GM19463 (cell line): Measurements from ENCODE around the gene FBH1.
"Not testable (repeated sequence)": the region's sequence is repeated elsewhere in the genome, so short reads cannot be mapped to it uniquely, and the experiment has no call there.

ENCODE experiments used
- ATAC-seq: cut with Tn5 transposase; IDR thresholded peaks from one replicate; pipeline ENCODE4 v1.9.1; 2021; ENCODE audit warnings: mild to moderate bottlenecking, moderate library complexity; ENCODE audit not compliant: unreplicated experiment

The FBH1 gene

GRCh38 chr10:5937016-5937415, 47.0 kb downstream of the FBH1 start:
- no peak for ATAC-seq

GRCh38 chr10:5938291-5938690, 48.2 kb downstream of the FBH1 start:
- no peak for ATAC-seq

- no peak for ATAC-seq
Observed at GRCh38 chr10:5940807-5941218, 50.8 kb downstream of the FBH1 start.

DNA sequence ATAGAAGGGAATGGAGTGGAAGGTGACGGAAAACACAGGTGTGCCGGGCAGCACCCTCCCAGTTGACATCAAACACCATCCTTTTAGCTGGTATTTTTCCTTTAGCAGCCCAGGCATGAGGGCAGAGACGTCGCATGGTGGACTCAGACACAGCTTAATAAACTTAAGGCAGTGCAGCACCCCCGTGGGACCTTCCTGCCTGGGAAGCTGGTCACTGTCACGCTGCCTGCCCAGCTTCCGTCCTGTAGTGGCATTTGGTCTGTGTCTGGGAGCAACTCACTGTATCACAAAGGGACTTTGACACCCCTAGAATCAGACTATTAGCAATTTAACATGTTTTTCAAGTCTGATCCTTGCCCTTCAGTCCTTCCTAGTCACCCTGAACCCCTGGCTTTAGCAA, 51.5 kb downstream of the FBH1 start:
- ATAC-seq, result no peak

- ATAC-seq, result no peak
Observed at GRCh38 chr10:5942001-5942400, 52.0 kb downstream of the FBH1 start.

- ATAC-seq, result no peak
Observed at GRCh38 chr10:5942474-5942873, 52.4 kb downstream of the FBH1 start.

- ATAC-seq, result no peak
Observed at GRCh38 chr10:5943536-5943935, 53.5 kb downstream of the FBH1 start.

- no peak for ATAC-seq
Observed at GRCh38 chr10:5944389-5945189, 54.5 kb downstream of the FBH1 start.

- no peak for ATAC-seq
Observed at GRCh38 chr10:5945190-5945509, 55.1 kb downstream of the FBH1 start.

DNA sequence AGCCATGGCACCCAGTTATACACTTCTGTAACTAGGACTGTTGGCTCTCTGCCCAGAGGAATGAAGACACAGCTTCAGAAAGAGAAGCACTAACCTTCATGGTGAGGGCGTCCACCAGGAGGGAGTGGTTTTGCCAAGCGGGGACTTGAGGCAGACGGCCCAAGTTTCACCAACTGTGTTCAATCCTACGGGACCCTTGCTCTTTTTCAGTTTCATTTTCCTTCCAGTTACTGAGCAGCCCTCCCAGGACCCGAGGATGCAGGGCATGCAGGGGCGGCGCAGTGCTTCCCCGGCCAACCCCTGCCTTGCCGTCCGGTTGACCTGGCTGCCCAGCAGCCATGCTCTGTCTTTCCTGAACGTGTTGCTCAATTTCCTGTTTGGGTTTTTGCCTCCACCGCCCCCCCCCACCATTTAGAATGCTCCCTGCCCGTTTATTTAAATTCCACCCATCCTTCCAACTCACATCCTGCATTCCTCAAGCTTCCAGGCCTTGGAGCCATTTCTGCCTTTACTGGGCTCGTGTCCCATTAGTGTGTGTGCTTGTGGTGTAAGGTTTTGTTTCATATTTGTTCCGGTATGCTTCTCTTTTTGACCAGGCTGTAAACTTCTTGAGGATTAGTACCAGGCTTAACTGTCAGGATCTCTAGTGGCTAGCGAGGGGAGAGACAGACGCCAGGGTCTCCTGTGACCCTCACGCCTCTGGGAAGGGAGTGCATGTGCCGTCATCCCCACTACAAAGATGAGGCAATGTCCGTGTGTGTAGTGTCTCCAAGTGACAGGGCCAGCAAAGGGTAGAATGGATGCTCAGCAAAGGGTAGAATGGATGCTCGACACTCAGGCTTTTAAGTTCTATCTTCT, 55.7 kb downstream of the FBH1 start:
- no peak for ATAC-seq

GRCh38 chr10:5946419-5946775, 56.4 kb downstream of the FBH1 start:
- not testable (repeated sequence) for ATAC-seq

- no peak for ATAC-seq
Observed at GRCh38 chr10:5946786-5947185, 56.7 kb downstream of the FBH1 start.

DNA sequence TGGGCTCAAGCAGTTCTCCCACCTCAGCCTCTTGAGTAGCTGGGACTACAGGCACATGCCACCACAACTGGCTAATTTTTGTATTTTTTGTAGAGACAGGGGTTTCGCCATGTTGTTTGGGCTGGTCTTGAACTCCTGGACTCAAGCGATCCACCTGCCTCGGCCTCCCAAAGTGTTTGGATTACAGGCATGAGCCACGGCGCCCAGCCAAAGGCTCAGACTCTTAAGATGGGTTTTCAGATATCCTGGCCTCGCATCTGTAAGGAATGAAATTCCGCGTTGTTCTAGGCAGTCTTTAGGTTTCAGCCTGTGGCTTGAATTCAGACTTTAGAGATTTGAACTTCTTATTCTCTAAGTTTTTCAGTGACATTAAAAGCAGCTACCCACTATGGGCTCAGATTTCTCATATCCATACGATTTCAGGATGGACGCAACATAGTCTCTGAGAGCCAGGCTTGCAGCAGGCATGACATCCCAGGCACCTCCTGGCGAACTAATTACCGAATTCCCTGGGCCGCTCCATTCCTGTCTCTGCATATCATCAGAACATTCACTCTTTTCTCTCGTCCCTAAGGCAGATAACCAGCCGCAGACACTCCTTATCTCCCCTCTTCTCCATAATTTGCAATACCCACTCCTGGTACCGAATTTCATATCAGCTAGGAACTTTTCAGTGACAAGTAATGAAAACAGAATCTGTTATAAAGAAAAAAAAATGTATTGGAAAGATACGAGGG, 57.6 kb downstream of the FBH1 start:
- ATAC-seq, result no peak

DNA sequence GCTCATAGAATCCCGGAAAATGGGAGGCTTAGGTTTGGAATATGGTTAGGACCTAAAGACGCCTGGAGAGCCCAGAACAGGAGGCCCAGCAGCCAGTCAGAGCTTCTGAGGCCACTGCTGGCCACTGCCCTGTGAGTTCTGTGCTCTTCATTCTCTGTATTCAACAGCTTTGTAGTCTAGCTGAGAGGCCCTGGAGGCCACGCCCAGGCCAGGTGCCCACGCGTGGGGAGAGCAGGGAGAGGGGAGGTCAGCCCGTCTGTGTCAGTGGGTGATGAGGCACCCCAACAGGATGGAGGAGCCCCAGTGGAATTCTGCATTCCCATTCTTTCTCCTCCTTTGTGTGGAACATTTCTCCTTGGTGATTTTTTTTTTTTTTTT, 58.2 kb downstream of the FBH1 start:
- no peak for ATAC-seq

- no peak for ATAC-seq
Observed at GRCh38 chr10:5949009-5949759, 59.1 kb downstream of the FBH1 start.

- no peak for ATAC-seq
Observed at GRCh38 chr10:5951167-5951711, 61.2 kb downstream of the FBH1 start.

GRCh38 chr10:5951721-5952407, 61.8 kb downstream of the FBH1 start:
- no peak for ATAC-seq

- ATAC-seq, result no peak
Observed at GRCh38 chr10:5952731-5953385, 62.8 kb downstream of the FBH1 start.

DNA sequence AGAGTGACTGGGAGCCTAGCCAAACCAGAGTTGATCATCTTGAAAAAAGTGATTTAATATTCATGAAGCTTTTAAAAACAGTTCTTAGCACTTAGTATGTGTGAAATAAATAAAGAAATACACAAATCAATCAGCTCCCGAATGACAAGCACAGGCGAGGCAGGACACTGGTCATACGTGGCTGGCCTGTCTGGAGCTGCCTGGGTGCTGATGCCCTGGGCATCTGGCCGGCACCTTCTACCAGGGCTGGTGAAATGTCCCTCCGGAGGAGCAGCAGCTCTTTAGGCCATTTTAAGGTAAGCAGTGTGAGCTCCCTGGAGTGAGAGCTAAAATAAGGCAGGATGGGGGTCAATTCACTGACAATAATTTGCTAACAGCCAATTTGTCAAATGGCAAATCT, 63.6 kb downstream of the FBH1 start:
- no peak for ATAC-seq
